K562 (cell line): ENCODE measurements around the gene S100A7A. TPM values are rescaled to one million over a fixed set of nuclear protein-coding genes. Genes with fewer than 3 reads are reported as not detected.

Source experiments
- CBX2 ChIP-seq: fragments of 200-600 bp; sonication (generic); IDR thresholded peaks from one replicate; pipeline ENCODE4 v1.6.1; 2012; ENCODE audit warnings: mild to moderate bottlenecking, low read length, inconsistent platforms; ENCODE audit not compliant: insufficient read depth, poor library complexity, severe bottlenecking
- CC2D1A ChIP-seq: fragments of 450-650 bp; IDR thresholded peaks from 2 replicates; pipeline ENCODE4 v1.6.1; 2017; ENCODE audit warnings: mild to moderate bottlenecking
- CHD1 ChIP-seq: fragments of 200-600 bp; sonication (generic); IDR thresholded peaks from one replicate; pipeline ENCODE4 v1.6.1; 2012; ENCODE audit warnings: mild to moderate bottlenecking, moderate library complexity, low read length, inconsistent platforms
- EWSR1 ChIP-seq: fragments of 450-650 bp; IDR thresholded peaks from 2 replicates; pipeline ENCODE4 v1.6.1; 2018; ENCODE audit warnings: borderline replicate concordance, mild to moderate bottlenecking, low read depth, moderate library complexity; ENCODE audit not compliant: partially characterized antibody
- IRF2 ChIP-seq: sonication (generic); formaldehyde crosslinking; IDR thresholded peaks from 2 replicates; pipeline ENCODE4 v1.8.1; 2022; ENCODE audit warnings: mild to moderate bottlenecking, missing genetic modification reagents
- JUNB ChIP-seq: fragments of 450-650 bp; formaldehyde crosslinking; conservative IDR thresholded peaks from 2 replicates; pipeline ENCODE4 v1.4.0; 2020; ENCODE audit warnings: mild to moderate bottlenecking
- LEF1 ChIP-seq: fragments of 450-650 bp; IDR thresholded peaks from 2 replicates; pipeline ENCODE4 v1.6.1; 2016; ENCODE audit warnings: mild to moderate bottlenecking
- MECOM ChIP-seq: fragments of 250-450 bp; sonication (Bioruptor Pico); IDR thresholded peaks from 2 replicates; pipeline ENCODE4 v1.8.0; 2022; ENCODE audit warnings: inconsistent platforms
- NBN ChIP-seq: fragments of 450-650 bp; IDR thresholded peaks from 2 replicates; pipeline ENCODE4 v1.6.1; 2016; ENCODE audit warnings: low read depth, mild to moderate bottlenecking
- NONO ChIP-seq, 2 experiments: fragments of 200-400 bp in 1 of 2; fragments of 450-650 bp in 1 of 2; formaldehyde crosslinking in 1 of 2; IDR thresholded peaks; 2 replicates each; pipeline ENCODE4 v1.6.1; 2017; ENCODE audit warnings: low read depth in 2 of 2, mild to moderate bottlenecking in 2 of 2, moderate library complexity in 2 of 2, low read length in 1 of 2
- PHF8 ChIP-seq: fragments of 200-600 bp; sonication (generic); IDR thresholded peaks from 2 replicates; pipeline ENCODE4 v1.6.1; 2012; ENCODE audit warnings: mixed run types, mild to moderate bottlenecking, inconsistent platforms, low read length, moderate library complexity, borderline replicate concordance
- SIN3A ChIP-seq, 2 experiments: fragments of 150-350 bp in 1 of 2; IDR thresholded peaks; 2 replicates each; pipeline ENCODE4 v1.6.1; 2011 to 2016; ENCODE audit warnings: borderline replicate concordance in 2 of 2, low read depth in 2 of 2, low read length in 2 of 2, mild to moderate bottlenecking in 2 of 2, moderate library complexity in 2 of 2; ENCODE audit not compliant: control insufficient read depth in 1 of 2
- SRF ChIP-seq, 2 experiments: fragments of 250-450, 450-650 bp in 1 of 2; sonication (Bioruptor Pico) in 1 of 2; sonication (generic) in 1 of 2; formaldehyde crosslinking; IDR thresholded peaks; 2 replicates each; pipeline versions ENCODE4 v1.5.0 to v1.5.1; 2020 to 2022; ENCODE audit warnings: mild to moderate bottlenecking in 1 of 2, missing genetic modification reagents in 1 of 2
- TEAD1 ChIP-seq, 2 experiments: fragments of 450-650 bp in 1 of 2; sonication (generic) in 1 of 2; formaldehyde crosslinking; IDR thresholded peaks; 2 replicates each; pipeline versions ENCODE4 v1.4.0 to v1.8.0; 2020 to 2022; ENCODE audit warnings: mild to moderate bottlenecking in 2 of 2, missing genetic modification reagents in 1 of 2
- TSC22D4 ChIP-seq: fragments of 450-650 bp; IDR thresholded peaks from 2 replicates; pipeline ENCODE4 v1.6.1; 2016; ENCODE audit warnings: missing genetic modification characterization, missing biosample characterization, control low read depth
- ZBTB8A ChIP-seq: fragments of 450-650 bp; IDR thresholded peaks from 2 replicates; pipeline ENCODE4 v1.6.1; 2018; ENCODE audit warnings: mild to moderate bottlenecking, moderate library complexity; ENCODE audit not compliant: partially characterized antibody
- ZC3H8 ChIP-seq: fragments of 450-650 bp; IDR thresholded peaks from 2 replicates; pipeline ENCODE4 v1.6.1; 2017
- ZNF263 ChIP-seq: sonication (generic); formaldehyde crosslinking; IDR thresholded peaks from 2 replicates; pipeline ENCODE4 v1.8.0; 2022; ENCODE audit warnings: mild to moderate bottlenecking, missing genetic modification reagents, borderline replicate concordance
- polyA plus RNA-seq, 8 experiments: library from polyadenylated mRNA; depleted of rRNA in 4 of 8; stranded (reverse) in 5 of 8; unstranded in 3 of 8; fragments of >200 nt; fragmentation: Nextera tagmentation in 2 of 8; fragmentation: Illumina TruSeq in 1 of 8; extraction: Ambion mirVana in 2 of 8; extraction: Trizol in 1 of 8; gene quantifications; 2 replicates each; pipeline versions ENCODE4 v1.2.1 to v1.2.3, GENCODE V29; 2011 to 2014; ENCODE audit warnings: inconsistent platforms in 1 of 8, missing spikeins in 1 of 8
- total RNA-seq, 7 experiments: library from RNA; depleted of rRNA in 6 of 7; stranded (reverse); fragments of >200 nt in 6 of 7; fragmentation: Illumina TruSeq in 2 of 7; extraction: Trizol in 2 of 7; gene quantifications; 2 replicates each; pipeline versions ENCODE4 v1.2.1 to v1.2.3, GENCODE V29; 2011 to 2021; ENCODE audit warnings: low replicate concordance in 1 of 7
- TF ChIP-seq, protein P1 (sequence below): sonication (generic); formaldehyde crosslinking; IDR thresholded peaks from 2 replicates; pipeline ENCODE4 v1.9.0; 2022; ENCODE audit warnings: mild to moderate bottlenecking, missing genetic modification reagents
- TF ChIP-seq, protein P2 (sequence below), 3 experiments: fragments of 200-800 bp in 1 of 3; sonication (Bioruptor generic) in 1 of 3; sonication (generic) in 1 of 3; formaldehyde crosslinking in 1 of 3; IDR thresholded peaks; 2 replicates each; pipeline versions ENCODE4 v1.6.1 to v1.8.0; 2016 to 2022; ENCODE audit warnings: mild to moderate bottlenecking in 2 of 3, missing compliant biosample characterization in 2 of 3, missing genetic modification characterization in 2 of 3, missing genetic modification reagents in 1 of 3
- TF ChIP-seq, protein P3 (sequence below): fragments of 200-400 bp; formaldehyde crosslinking; IDR thresholded peaks from 2 replicates; pipeline ENCODE4 v1.6.1; 2017; ENCODE audit warnings: mild to moderate bottlenecking, low read depth, low read length, moderate library complexity
- TF ChIP-seq, protein P4 (sequence below): fragments of 250-450 bp; sonication (Bioruptor Pico); IDR thresholded peaks from 2 replicates; pipeline ENCODE4 v1.8.0; 2021; ENCODE audit warnings: moderate library complexity, mild to moderate bottlenecking, inconsistent platforms
- TF ChIP-seq, protein P5 (sequence below): fragments of 250-450 bp; sonication (Bioruptor Pico); IDR thresholded peaks from 2 replicates; pipeline ENCODE4 v1.4.0; 2020; ENCODE audit warnings: mild to moderate bottlenecking

The S100A7A gene
- total and polyA plus RNA-seq, 9 of the 15 experiments (the other 6 are each of a cell fraction or from before 2014, with no cell fraction given), result not detected

DNA sequence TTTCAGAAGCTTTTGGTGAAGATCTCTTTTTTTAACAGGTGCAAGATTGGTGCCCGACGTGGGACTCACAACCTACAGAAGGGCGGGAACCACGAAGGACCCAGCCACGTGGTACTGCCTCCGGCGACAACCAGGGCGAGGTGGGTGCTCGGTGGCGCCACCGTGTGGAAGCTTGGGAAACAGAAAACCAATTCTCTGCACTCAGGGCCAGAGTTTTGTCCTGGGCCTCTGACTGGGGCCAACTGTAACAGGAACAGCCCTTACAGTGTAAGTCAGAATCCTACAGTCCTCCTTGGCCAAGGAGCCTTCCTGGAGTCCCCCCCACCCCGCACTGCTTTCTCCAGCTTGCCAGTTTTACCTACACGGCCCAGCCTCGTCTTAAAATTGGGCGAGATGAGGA is 11.6 kb upstream of the S100A7A start (continued):
- TF ChIP-seq ZBTB8A, result no peak
- peak; percentile 52; the same call in 1 of the 2 replicates for TF ChIP-seq ZNF263 (CRISPR knock-in tag)
- TF ChIP-seq TEAD1 (CRISPR knock-in tag; IDR thresholded peaks at IDR 0.05), result peak in 1 of 2 experiments; percentile 72; a peak in 1 of 4 replicates
- no peak for TF ChIP-seq IRF2
- TF ChIP-seq CHD1, result no peak
- no peak for TF ChIP-seq CBX2
- TF ChIP-seq NBN, result 0 out of 2 replicates have a peak, but pooled peaks have one; percentile 26
- TF ChIP-seq, protein P1, sequence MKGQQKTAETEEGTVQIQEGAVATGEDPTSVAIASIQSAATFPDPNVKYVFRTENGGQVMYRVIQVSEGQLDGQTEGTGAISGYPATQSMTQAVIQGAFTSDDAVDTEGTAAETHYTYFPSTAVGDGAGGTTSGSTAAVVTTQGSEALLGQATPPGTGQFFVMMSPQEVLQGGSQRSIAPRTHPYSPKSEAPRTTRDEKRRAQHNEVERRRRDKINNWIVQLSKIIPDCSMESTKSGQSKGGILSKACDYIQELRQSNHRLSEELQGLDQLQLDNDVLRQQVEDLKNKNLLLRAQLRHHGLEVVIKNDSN, result peak; percentile 83
- TF ChIP-seq, protein P2, sequence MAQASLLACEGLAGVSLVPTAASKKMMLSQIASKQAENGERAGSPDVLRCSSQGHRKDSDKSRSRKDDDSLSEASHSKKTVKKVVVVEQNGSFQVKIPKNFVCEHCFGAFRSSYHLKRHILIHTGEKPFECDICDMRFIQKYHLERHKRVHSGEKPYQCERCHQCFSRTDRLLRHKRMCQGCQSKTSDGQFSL (CRISPR knock-in tag; IDR thresholded peaks at IDR 0.05), result no peak
- TF ChIP-seq, protein P2 (tag; IDR thresholded peaks at IDR 0.05), result no peak
- TF ChIP-seq, protein P3, sequence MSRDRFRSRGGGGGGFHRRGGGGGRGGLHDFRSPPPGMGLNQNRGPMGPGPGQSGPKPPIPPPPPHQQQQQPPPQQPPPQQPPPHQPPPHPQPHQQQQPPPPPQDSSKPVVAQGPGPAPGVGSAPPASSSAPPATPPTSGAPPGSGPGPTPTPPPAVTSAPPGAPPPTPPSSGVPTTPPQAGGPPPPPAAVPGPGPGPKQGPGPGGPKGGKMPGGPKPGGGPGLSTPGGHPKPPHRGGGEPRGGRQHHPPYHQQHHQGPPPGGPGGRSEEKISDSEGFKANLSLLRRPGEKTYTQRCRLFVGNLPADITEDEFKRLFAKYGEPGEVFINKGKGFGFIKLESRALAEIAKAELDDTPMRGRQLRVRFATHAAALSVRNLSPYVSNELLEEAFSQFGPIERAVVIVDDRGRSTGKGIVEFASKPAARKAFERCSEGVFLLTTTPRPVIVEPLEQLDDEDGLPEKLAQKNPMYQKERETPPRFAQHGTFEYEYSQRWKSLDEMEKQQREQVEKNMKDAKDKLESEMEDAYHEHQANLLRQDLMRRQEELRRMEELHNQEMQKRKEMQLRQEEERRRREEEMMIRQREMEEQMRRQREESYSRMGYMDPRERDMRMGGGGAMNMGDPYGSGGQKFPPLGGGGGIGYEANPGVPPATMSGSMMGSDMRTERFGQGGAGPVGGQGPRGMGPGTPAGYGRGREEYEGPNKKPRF, result no peak
- TF ChIP-seq, protein P4, sequence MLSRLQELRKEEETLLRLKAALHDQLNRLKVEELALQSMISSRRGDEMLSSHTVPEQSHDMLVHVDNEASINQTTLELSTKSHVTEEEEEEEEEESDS (CRISPR knock-in tag), result no peak
- no peak for TF ChIP-seq LEF1
- TF ChIP-seq SIN3A (IDR thresholded peaks at IDR 0.05; ENCODE audit: borderline replicate concordance in 2 of 2, control insufficient read depth in 1 of 2, low read depth in 2 of 2, low read length in 2 of 2), result no peak
- no peak for TF ChIP-seq EWSR1
- TF ChIP-seq, protein P5, sequence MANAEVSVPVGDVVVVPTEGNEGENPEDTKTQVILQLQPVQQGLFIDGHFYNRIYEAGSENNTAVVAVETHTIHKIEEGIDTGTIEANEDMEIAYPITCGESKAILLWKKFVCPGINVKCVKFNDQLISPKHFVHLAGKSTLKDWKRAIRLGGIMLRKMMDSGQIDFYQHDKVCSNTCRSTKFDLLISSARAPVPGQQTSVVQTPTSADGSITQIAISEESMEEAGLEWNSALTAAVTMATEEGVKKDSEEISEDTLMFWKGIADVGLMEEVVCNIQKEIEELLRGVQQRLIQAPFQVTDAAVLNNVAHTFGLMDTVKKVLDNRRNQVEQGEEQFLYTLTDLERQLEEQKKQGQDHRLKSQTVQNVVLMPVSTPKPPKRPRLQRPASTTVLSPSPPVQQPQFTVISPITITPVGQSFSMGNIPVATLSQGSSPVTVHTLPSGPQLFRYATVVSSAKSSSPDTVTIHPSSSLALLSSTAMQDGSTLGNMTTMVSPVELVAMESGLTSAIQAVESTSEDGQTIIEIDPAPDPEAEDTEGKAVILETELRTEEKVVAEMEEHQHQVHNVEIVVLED, result no peak
- no peak for TF ChIP-seq MECOM (CRISPR knock-in tag)
- no peak; a peak in 1 of 4 replicates for TF ChIP-seq SRF (CRISPR knock-in tag; IDR thresholded peaks at IDR 0.05)
- TF ChIP-seq ZC3H8, result no peak
- no peak for TF ChIP-seq NONO (IDR thresholded peaks at IDR 0.05; ENCODE audit: low read depth in 2 of 2, low read length in 1 of 2)
- no peak for TF ChIP-seq TSC22D4
- TF ChIP-seq CC2D1A, result no peak
- TF ChIP-seq PHF8, result no peak
- TF ChIP-seq JUNB (CRISPR knock-in tag), result no peak
